GM18858 (cell line): ENCODE data around the gene FNDC3B.

Experiments
- ATAC-seq: cut with Tn5 transposase; IDR thresholded peaks from one replicate; pipeline ENCODE4 v1.9.1; 2021; ENCODE audit not compliant: unreplicated experiment

Gene FNDC3B

GRCh38 chr3:172132159-172132586 lies 92.8 kb downstream of the FNDC3B start:
- ATAC-seq = no peak

- no peak for ATAC-seq
These were observed 93.4 kb downstream of the FNDC3B start for GRCh38 chr3:172132721-172133311.

- ATAC-seq = no peak
These were observed 94.5 kb downstream of the FNDC3B start for GRCh38 chr3:172133838-172134237.

- peak; percentile 34 for ATAC-seq
These were observed 95.0 kb downstream of the FNDC3B start for GRCh38 chr3:172134352-172134751.

GRCh38 chr3:172135185-172135584 lies 95.8 kb downstream of the FNDC3B start:
- ATAC-seq = no peak

GRCh38 chr3:172135820-172136219 lies 96.4 kb downstream of the FNDC3B start:
- no peak for ATAC-seq

GRCh38 chr3:172136330-172136729 lies 97.0 kb downstream of the FNDC3B start:
- ATAC-seq = no peak

- no peak for ATAC-seq
These were observed 98.2 kb downstream of the FNDC3B start for GRCh38 chr3:172137287-172138192.

- no peak for ATAC-seq
These were observed 98.8 kb downstream of the FNDC3B start for GRCh38 chr3:172138193-172138537.

- ATAC-seq = peak; percentile 25
These were observed 99.6 kb downstream of the FNDC3B start for GRCh38 chr3:172138792-172139507.

GRCh38 chr3:172139528-172140276 lies 100.3 kb downstream of the FNDC3B start:
- ATAC-seq = no peak

- no peak for ATAC-seq
These were observed 101.4 kb downstream of the FNDC3B start for GRCh38 chr3:172140499-172141391.

- ATAC-seq = peak; percentile 67
These were observed 102.9 kb downstream of the FNDC3B start for GRCh38 chr3:172142051-172142863.

- no peak for ATAC-seq
These were observed 103.6 kb downstream of the FNDC3B start for GRCh38 chr3:172142864-172143451.

- no peak for ATAC-seq
These were observed 104.5 kb downstream of the FNDC3B start for GRCh38 chr3:172143739-172144497.

GRCh38 chr3:172144601-172145000 lies 105.2 kb downstream of the FNDC3B start:
- no peak for ATAC-seq

GRCh38 chr3:172145031-172145686 lies 105.8 kb downstream of the FNDC3B start:
- peak; percentile 37 for ATAC-seq

- no peak for ATAC-seq
These were observed 107.0 kb downstream of the FNDC3B start for GRCh38 chr3:172146349-172146748.
